ENCODE measurements around the gene TNFAIP2.
A peak's percentile ranks its signal among the peaks of the same experiment; 100 is the strongest.
"Not testable (repeated sequence)": the region's sequence is repeated elsewhere in the genome, so short reads cannot be mapped to it uniquely, and the experiment has no call there.

TNFAIP2 gene

DNA sequence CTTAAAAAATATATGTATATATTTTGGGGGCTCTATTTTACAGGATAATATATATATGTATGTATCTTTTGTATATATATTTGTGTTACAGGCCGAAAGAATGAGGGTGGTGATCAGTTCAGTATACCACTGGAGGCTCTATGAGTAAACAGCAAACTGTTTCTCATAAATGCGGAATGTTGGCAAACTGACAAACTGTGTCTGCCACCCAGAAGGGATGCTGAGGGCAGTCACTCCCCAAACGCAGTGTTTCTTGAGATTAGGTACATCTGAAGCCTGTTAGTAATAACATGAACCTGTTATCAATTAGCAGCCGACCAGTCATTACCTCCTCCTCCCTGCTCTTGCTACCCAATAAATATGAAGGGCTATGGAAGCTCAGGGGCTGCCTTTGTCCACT lies 20.8 kb downstream of the TNFAIP2 start:
- no peaks in the 10 kb centered on the region for H3K9me3 ChIP-seq
- no peak overlapping the region for H3K4me3 ChIP-seq
- DNase-seq, result no peak
- H3K27me3 ChIP-seq, result peaks cover 0 to 52% of the 10 kb centered on the region in 2 donors
- no peaks in the 10 kb centered on the region for H3K36me3 ChIP-seq
- intact Hi-C loops (cut with DNase I; ENCODE audit: low total_unique reads), result no loop called here
- TF ChIP-seq, protein P1, sequence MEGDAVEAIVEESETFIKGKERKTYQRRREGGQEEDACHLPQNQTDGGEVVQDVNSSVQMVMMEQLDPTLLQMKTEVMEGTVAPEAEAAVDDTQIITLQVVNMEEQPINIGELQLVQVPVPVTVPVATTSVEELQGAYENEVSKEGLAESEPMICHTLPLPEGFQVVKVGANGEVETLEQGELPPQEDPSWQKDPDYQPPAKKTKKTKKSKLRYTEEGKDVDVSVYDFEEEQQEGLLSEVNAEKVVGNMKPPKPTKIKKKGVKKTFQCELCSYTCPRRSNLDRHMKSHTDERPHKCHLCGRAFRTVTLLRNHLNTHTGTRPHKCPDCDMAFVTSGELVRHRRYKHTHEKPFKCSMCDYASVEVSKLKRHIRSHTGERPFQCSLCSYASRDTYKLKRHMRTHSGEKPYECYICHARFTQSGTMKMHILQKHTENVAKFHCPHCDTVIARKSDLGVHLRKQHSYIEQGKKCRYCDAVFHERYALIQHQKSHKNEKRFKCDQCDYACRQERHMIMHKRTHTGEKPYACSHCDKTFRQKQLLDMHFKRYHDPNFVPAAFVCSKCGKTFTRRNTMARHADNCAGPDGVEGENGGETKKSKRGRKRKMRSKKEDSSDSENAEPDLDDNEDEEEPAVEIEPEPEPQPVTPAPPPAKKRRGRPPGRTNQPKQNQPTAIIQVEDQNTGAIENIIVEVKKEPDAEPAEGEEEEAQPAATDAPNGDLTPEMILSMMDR (IDR thresholded peaks at IDR 0.05), result no peak
- peaks cover 0 to 7% (median 0%) of the 10 kb centered on the region in 4 donors for H3K4me1 ChIP-seq
- H3K27ac ChIP-seq, result no peak overlapping the region

DNA sequence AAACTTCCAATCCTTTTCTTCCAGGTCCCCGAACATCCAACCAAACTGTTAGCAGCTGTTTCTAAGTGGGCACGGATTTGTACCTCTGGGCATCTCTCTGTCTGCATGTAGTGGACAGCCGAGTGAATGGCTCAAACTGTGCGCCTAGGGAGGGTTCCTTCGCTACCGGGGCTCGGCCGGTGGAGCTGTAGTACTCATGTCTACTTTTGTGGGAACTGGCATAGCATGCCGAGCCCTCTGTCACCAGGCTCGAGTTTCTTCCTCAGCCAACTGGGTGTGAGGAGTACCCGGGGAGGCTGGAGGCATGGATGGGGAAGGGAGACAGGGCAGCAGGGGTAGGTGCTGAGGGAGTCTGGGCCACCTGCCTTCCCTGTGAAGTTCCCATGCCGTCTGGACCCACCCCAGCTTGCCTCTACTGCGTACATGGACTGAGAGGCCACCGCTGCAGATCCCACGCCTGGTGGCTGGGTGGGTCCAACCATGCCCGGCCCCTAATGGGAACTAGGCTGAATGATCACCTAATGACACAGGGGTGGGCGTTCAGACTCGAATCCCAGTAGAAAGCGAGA lies 23.0 kb downstream of the TNFAIP2 start:
- Histone ChIP-seq H3K36me3 (no peaks in the 10 kb centered on the region), H3K9me3 (no peaks in the 10 kb centered on the region), H3K4me3 (no peak overlapping the region), H3K4me1 (no peaks in the 10 kb centered on the region), H3K27me3 (peaks cover 0 to 35% of the 10 kb centered on the region in 2 donors), H3K27ac (no peak overlapping the region)
- DNase-seq, result no peak
- intact Hi-C loops (cut with DNase I; ENCODE audit: low total_unique reads), result no loop called here
- TF ChIP-seq, protein P1 (IDR thresholded peaks at IDR 0.05), result no peak

DNA sequence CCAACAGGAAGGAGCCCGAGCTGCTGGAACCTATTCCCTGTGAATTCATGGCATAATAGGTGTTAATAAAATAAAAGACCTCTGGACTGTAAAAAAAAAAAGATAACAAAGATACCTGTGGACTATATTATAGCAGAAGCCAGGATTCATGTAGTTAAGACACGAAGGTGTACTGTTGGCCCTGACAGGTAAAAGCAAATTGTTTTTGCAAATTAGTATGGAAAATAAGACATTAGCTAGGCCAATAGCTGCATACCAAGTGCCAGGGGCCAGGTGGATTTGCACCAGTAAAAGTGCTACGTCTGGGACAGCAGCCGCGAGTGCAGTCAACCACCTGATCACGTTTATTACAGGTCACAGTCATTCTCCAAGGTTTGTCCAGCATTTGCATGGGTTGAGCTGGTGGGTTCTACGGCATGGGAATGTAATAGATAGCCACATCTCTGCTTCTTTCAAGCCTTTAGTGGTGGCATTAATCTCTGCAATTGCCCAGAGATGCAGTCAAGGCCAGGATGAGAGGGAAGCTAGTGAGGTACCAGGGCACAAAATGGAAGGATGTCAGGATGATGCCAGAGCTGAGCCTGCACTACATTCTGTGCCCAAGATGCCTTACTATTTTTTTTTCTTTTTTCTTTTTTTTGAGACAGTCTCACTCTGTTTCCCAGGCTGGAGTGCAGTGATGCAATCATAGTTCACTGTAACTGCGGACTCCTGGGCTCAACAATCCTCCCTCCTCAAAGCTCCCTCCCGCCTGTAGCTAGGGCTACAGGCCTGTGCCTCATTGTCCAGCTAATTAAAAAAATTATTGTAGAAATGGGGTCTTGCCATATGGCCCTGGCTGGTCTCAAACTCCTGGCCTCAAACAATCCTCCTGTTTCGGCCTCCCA lies 26.3 kb downstream of the TNFAIP2 start:
- Histone ChIP-seq H3K27me3 (peaks cover 0 to 13% of the 10 kb centered on the region in 2 donors), H3K4me3 (no peak overlapping the region), H3K4me1 (no peaks in the 10 kb centered on the region), H3K9me3 (no peaks in the 10 kb centered on the region), H3K36me3 (no peaks in the 10 kb centered on the region), H3K27ac (no peak overlapping the region)
- TF ChIP-seq, protein P1 (IDR thresholded peaks at IDR 0.05), result no peak
- no peak for DNase-seq
- intact Hi-C loops (cut with DNase I; ENCODE audit: low total_unique reads), result no loop called here

DNA sequence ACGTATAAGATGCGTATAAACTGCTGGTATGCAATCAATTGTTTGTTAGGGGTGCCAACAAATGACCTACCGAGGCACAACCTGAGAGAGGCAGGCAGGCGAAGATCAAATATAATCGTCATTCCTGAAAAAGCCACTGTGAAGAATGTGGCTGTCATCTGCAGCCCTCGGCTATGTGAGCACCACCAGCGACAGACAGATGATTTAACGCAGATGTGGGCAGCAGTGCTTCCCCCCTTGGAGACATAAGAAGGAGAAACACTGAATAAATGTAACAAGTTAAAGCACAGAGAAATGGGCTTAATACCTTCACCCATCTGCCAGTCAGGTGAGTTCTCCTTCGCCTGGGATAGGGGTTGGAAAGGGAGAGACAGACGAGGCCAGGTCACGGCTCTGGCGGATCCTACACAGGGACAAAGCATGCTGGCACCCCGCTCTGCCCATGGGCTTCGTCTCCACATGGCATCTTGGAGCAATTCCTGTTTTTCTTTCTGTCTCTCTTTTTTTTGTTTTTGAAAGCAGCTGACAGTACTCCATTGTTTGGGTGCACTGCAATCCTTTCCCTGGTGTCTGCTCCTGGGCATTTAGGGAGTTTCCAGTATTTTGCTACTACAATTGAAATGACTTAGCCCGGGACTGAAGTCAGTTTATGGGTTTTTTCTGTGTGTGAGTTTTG lies 28.1 kb downstream of the TNFAIP2 start:
- no peak for DNase-seq
- no peaks in the 10 kb centered on the region for H3K36me3 ChIP-seq
- H3K27me3 ChIP-seq, result peaks cover 0 to 10% of the 10 kb centered on the region in 2 donors
- H3K4me1 ChIP-seq, result peaks cover 0 to 5% (median 0%) of the 10 kb centered on the region in 4 donors
- H3K4me3 ChIP-seq, result no peak overlapping the region
- H3K27ac ChIP-seq, result no peak overlapping the region
- intact Hi-C loops (cut with DNase I; ENCODE audit: low total_unique reads), result no loop called here
- no peaks in the 10 kb centered on the region for H3K9me3 ChIP-seq
- TF ChIP-seq, protein P1 (IDR thresholded peaks at IDR 0.05), result no peak

DNA sequence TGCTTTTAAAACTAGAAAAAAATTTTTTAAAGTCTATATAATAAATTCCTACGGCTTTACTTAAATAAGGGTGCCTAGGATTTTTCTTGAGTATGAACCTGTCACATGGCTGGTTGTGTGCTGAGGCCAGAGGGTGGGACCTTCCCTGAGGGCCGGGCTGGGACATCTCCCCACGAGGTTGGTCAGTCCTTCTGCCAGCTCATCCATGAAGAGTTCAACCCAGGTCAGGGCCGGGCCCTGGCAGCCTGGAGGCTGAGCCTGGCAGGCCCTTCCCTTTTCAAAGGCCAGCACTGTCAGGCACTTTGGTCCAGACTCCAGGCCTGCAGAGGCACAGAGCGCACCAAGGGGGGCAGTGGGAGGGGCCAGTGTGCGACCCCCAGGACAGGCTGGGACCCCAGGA lies 31.7 kb downstream of the TNFAIP2 start:
- Histone ChIP-seq H3K4me1 (peaks cover 0 to 5% (median 0%) of the 10 kb centered on the region in 4 donors), H3K27ac (no peak overlapping the region), H3K9me3 (no peaks in the 10 kb centered on the region), H3K4me3 (no peak overlapping the region), H3K36me3 (no peaks in the 10 kb centered on the region), H3K27me3 (peaks cover 0 to 4% of the 10 kb centered on the region in 2 donors)
- DNase-seq, result peak; percentile 85 to 88
- intact Hi-C loops (cut with DNase I; ENCODE audit: low total_unique reads), result no loop called here
- TF ChIP-seq, protein P1 (IDR thresholded peaks at IDR 0.05), result no peak

DNA sequence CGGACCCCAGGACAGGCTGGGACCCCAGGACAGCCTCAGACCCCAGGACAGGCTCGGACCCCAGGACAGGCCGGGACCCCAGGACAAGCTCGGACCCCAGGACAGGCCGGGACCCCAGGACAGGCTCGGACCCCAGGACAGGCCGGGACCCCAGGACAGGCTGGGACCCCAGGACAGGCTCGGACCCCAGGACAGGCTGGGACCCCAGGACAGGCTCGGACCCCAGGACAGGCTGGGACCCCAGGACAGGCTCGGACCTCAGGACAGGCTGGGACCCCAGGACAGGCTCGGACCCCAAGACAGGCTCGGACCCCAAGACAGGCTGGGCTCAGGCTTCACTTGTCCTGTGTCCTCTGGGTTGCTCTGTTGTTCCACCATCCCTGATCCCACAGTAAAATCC lies 32.2 kb downstream of the TNFAIP2 start:
- H3K27me3 ChIP-seq; intact Hi-C loops (cut with DNase I; ENCODE audit: low total_unique reads); H3K36me3 ChIP-seq; H3K9me3 ChIP-seq; DNase-seq; H3K4me1 ChIP-seq; H3K4me3 ChIP-seq; H3K27ac ChIP-seq: not testable (repeated sequence)

All from tibial artery (tissue), 4 donors.